ENCODE data around the gene ADPRM. TPM values are rescaled to one million over a fixed set of nuclear protein-coding genes. Genes with fewer than 3 reads are reported as not detected.

ADPRM gene
- total RNA-seq, 1 donor from 2014 or later, result 9.4 TPM

- Histone ChIP-seq H3K36me3 (no peaks in the 10 kb centered on the region), H3K27me3 (ENCODE audit: low read depth) (no peaks in the 10 kb centered on the region), H3K4me1 (no peaks in the 10 kb centered on the region), H3K27ac (no peak overlapping the region), H3K4me3 (no peak overlapping the region), H3K9me3 (no peaks in the 10 kb centered on the region)
- DNase-seq, result no peak
- intact Hi-C loops (cut with DNase I), result no loop called here
- TF ChIP-seq CTCF (IDR thresholded peaks at IDR 0.05), result no peak
- no peak for ATAC-seq
Measured at GRCh38 chr17:10757647-10758046, 60.3 kb downstream of the ADPRM start.

GRCh38 chr17:10758062-10758461 lies 60.7 kb downstream of the ADPRM start:
- TF ChIP-seq CTCF (IDR thresholded peaks at IDR 0.05), result no peak
- DNase-seq (no peak), ATAC-seq (no peak)
- H3K27me3 ChIP-seq (ENCODE audit: low read depth), result no peaks in the 10 kb centered on the region
- H3K4me3 ChIP-seq, result no peak overlapping the region
- H3K27ac ChIP-seq, result no peak overlapping the region
- intact Hi-C loops (cut with DNase I), result no loop called here
- no peaks in the 10 kb centered on the region for H3K4me1 ChIP-seq
- H3K9me3 ChIP-seq, result no peaks in the 10 kb centered on the region
- H3K36me3 ChIP-seq, result no peaks in the 10 kb centered on the region

Other genes starting within 250 kb of the ADPRM start
- gene MYH4, start 228.0 kb upstream of the ADPRM start, total RNA-seq, result not detected
- not detected for gene MYH1, start 179.1 kb upstream of the ADPRM start, total RNA-seq
- 0.06 TPM for gene MYH2, start 147.9 kb upstream of the ADPRM start, total RNA-seq
- 1.2 TPM for gene MYH3, start 40.3 kb upstream of the ADPRM start, total RNA-seq
- gene SCO1, start 61 bp upstream of the ADPRM start, total RNA-seq, result 23.9 TPM
- 10.8 TPM for gene TMEM220, start 32.4 kb downstream of the ADPRM start, total RNA-seq
- gene TMEM238L, start 106.5 kb downstream of the ADPRM start, total RNA-seq, result not detected
- not detected for gene PIRT, start 140.5 kb downstream of the ADPRM start, total RNA-seq